ENCODE results near the gene HS3ST6.

DNA sequence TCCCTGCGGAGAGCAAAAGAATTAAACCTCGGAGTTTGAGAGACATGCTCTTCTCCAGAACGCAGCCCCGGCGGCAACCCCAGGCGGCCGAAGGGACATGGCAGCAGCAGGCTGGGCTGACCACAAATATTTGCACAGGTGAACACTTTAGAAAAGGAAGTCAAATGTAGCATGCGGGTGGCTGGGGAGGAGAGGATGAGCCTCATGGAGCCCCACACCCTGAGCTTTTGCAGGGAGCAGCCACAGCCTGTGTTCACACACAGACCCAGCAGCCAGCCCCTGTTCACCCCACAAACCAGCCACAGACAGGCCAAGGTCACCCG, 17.8 kb downstream of the HS3ST6 start:
- no peak for TF ChIP-seq EZH2 (IDR thresholded peaks at IDR 0.05)
- no peak for TF ChIP-seq POLR2AphosphoS5 (IDR thresholded peaks at IDR 0.05; ENCODE audit: borderline replicate concordance, low read depth, low read length)
